Measurements from ENCODE around the gene PSMD8. TPM values are rescaled to one million over a fixed set of nuclear protein-coding genes. Genes with fewer than 3 reads are reported as not detected.
"Not testable (repeated sequence)": the region's sequence is repeated elsewhere in the genome, so short reads cannot be mapped to it uniquely, and the experiment has no call there.

The PSMD8 gene
- total RNA-seq, 1 experiment from 2014 or later, result 454 TPM

- no peak for DNase-seq (ENCODE audit: low read depth in 1 of 2, low spot score in 2 of 2)
- no peak overlapping the region for H3K27ac ChIP-seq
- H3K4me3 ChIP-seq, result no peak overlapping the region
Observed at GRCh38 chr19:38417544-38418506, 43.5 kb downstream of the PSMD8 start.

DNA sequence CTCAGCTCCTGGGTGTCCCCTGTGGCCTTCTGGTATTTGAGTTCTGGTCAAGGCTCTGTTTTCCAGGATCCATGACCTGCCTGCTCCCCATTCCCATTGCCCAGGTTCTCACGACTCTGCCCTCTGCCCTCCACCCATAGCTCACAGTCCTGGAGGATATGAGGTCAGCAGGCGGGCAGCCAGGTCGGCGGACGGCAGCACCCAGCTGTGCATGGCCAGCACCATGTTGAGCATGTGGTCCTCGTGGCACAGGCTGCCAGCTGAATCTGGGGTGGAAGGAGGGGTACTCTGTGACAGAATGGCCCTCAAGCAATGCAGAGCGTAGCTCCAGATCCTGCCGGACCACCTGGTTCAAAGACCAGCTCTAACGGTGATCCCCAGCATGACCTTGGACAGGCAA, 46.6 kb downstream of the PSMD8 start:
- no peaks in the 10 kb centered on the region for H3K4me1 ChIP-seq (replicated peaks)
- DNase-seq (ENCODE audit: low read depth in 1 of 2, low spot score in 2 of 2), result no peak
- no peaks in the 10 kb centered on the region for H3K36me3 ChIP-seq
- peaks cover 28% of the 10 kb centered on the region; the same call in 1 of the 2 replicates for H3K27me3 ChIP-seq (replicated peaks)
- no peak overlapping the region for H3K4me3 ChIP-seq
- no peaks in the 10 kb centered on the region for H3K9me3 ChIP-seq (replicated peaks)
- no peak overlapping the region for H3K27ac ChIP-seq

More at GRCh38 chr19:38417544-38418506, 43.5 kb downstream of the PSMD8 start:
- no peaks in the 10 kb centered on the region for H3K4me1 ChIP-seq (replicated peaks)
- no peaks in the 10 kb centered on the region for H3K36me3 ChIP-seq
- H3K9me3 ChIP-seq (replicated peaks), result no peaks in the 10 kb centered on the region
- H3K27me3 ChIP-seq (replicated peaks), result peaks cover 18% of the 10 kb centered on the region; the same call in 1 of the 2 replicates

DNA sequence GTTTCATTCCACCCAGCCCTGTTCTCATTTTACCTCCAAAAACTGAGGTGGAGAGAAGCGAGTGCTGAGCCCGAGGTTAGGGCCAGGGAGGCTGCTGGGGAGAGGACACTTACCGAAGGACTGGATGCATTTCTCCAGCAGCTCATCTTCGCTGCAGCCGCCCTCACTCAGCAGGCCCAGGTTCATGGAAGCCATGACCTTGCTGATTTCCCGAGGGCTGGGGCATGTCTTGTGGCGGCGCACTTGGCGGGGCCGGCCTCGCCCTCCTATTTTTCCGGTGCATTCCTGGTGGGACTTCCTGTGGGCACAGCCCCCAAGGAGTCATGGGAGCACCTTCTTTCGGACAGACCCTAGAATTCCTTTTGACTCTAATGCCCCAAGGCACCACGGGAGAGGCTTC, 47.5 kb downstream of the PSMD8 start:
- Histone ChIP-seq H3K9me3 (replicated peaks) (no peaks in the 10 kb centered on the region), H3K27me3 (replicated peaks) (peaks cover 28% of the 10 kb centered on the region; the same call in 1 of the 2 replicates), H3K36me3 (no peaks in the 10 kb centered on the region), H3K27ac (no peak overlapping the region), H3K4me1 (replicated peaks) (no peaks in the 10 kb centered on the region), H3K4me3 (no peak overlapping the region)
- no peak for DNase-seq (ENCODE audit: low read depth in 1 of 2, low spot score in 2 of 2)

DNA sequence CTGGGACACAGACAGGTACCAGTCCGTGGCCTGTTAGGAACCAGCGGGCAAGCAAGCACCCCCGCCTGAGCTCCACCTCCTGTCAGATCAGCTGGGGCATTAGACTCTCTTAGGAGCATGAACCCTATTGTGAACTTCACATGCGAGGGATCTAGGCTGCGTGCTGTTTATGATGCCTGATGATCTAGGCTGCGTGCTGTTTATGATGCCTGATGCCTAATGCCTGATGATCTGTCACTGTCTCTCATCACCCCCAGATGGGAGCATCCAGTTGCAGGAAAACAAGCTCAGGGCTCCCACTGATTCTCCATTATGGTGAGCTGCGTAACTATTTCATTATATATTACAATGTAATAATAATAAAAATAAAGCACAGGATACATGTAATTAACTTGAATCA, 48.1 kb downstream of the PSMD8 start:
- Histone ChIP-seq H3K9me3 (replicated peaks) (no peaks in the 10 kb centered on the region), H3K4me3 (no peak overlapping the region), H3K27me3 (replicated peaks) (peaks cover 29% of the 10 kb centered on the region; the same call in 1 of the 2 replicates), H3K36me3 (no peaks in the 10 kb centered on the region), H3K4me1 (replicated peaks) (no peaks in the 10 kb centered on the region), H3K27ac (no peak overlapping the region)
- DNase-seq (ENCODE audit: low read depth in 1 of 2, low spot score in 2 of 2), result no peak

DNA sequence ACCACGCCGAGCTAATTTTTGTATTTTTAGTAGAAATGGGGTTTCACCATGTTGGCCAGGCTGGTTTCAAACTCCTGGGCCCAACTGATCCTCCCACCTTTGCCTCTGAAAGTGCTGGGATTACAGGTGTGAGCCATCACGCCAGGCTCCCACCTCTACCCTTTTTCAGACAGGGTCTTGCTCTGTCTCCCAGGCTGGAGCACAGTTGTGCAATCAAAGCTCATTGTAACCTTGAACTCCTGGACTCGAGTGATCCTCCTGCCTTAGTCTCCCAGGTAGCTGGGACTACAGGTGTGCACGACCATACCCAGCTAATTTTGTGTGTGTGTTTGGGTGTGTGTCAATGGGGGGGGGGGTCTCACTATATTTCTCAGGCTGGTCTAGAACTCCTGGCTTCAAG, 49.9 kb downstream of the PSMD8 start:
- no peaks in the 10 kb centered on the region for H3K9me3 ChIP-seq (replicated peaks)
- H3K27me3 ChIP-seq (replicated peaks), result peaks cover 28% of the 10 kb centered on the region
- no peak overlapping the region for H3K27ac ChIP-seq
- H3K4me3 ChIP-seq, result no peak overlapping the region
- DNase-seq (ENCODE audit: low read depth in 1 of 2, low spot score in 2 of 2), result no peak
- no peaks in the 10 kb centered on the region for H3K4me1 ChIP-seq (replicated peaks)
- no peaks in the 10 kb centered on the region for H3K36me3 ChIP-seq

DNA sequence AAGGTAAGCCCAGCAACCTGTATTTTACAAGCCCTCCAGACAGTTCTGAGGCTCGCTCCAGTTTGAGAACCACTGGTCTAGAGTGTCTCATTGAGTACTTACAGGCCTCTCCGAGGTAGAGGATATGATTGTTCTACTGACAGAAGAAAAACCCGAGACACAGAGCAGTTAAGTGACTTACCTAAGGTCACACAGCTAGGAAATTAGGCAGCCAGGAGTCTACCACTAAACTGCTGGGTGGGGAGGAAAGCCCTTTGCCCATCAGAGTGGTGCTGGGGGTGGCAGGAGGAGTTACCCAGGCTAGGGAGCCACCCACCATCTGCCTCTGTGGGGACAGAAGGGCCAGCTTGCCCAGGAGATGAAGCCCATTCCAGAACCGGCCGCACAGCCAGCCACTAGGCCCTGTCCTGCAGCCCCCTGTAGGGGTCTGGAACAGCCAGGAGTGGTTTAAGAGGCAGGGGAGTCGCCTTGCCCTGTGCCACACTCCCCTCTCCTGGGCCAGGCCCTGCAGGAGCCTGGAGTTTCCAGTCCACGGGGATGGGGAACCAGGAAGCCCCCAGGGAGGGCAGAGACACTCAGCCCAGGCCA, 50.9 kb downstream of the PSMD8 start:
- no peaks in the 10 kb centered on the region for H3K4me1 ChIP-seq (replicated peaks)
- peaks cover 36% of the 10 kb centered on the region for H3K27me3 ChIP-seq (replicated peaks)
- no peak overlapping the region for H3K27ac ChIP-seq
- H3K9me3 ChIP-seq (replicated peaks), result no peaks in the 10 kb centered on the region
- no peak overlapping the region for H3K4me3 ChIP-seq
- no peaks in the 10 kb centered on the region for H3K36me3 ChIP-seq
- DNase-seq (ENCODE audit: low read depth in 1 of 2, low spot score in 2 of 2), result no peak

GRCh38 chr19:38425810-38426466, 51.6 kb downstream of the PSMD8 start, which contains the start of gene RASGRP4:
RASGRP4 (minus strand) TSS chr19:38426219; CDS start chr19:38426091, 128 bp downstream.
- DNase-seq (ENCODE audit: low read depth in 1 of 2, low spot score in 2 of 2), result no peak
- no peaks in the 10 kb centered on the region for H3K9me3 ChIP-seq (replicated peaks)
- H3K4me1 ChIP-seq (replicated peaks), result no peaks in the 10 kb centered on the region
- no peak within 1 kb of the TSS for H3K4me3 ChIP-seq
- peaks cover 37% of the 10 kb centered on the region for H3K27me3 ChIP-seq (replicated peaks)
- no peaks in the 10 kb centered on the region for H3K36me3 ChIP-seq
- H3K27ac ChIP-seq, result no peak within 1 kb of the TSS

DNA sequence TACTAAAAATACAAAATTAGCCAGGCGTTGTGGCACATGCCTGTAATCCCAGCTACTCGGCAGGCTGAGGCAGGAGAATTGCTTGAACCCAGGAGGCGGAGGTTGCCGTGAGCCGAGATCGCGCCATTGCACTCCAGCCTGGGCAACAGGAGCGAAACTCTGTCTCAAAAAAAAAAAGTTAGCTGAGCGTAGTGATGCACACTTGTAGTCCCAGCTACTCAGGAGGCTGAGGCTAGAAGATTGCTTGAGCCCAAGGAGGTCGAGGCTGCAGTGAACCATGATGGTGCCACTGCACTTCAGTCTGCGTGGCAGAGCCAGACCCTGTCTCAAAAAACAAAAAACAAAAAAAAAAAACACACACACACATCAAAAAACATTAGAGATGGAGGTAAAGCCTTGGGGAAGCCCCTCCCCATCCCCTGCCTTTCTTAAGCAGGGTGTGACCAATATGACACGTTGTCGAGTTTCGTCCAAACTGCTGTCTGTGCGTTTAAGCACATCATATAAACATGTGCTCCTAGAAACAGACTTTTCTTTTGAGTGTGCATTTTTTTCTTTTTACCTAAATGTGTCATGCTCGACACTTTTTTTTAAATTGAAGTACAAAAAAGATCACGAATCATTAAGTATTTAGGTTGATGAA, 52.8 kb downstream of the PSMD8 start:
- H3K4me3 ChIP-seq; H3K4me1 ChIP-seq (replicated peaks); H3K27ac ChIP-seq; H3K36me3 ChIP-seq; H3K9me3 ChIP-seq (replicated peaks); DNase-seq (ENCODE audit: low read depth in 1 of 2, low spot score in 2 of 2): not testable (repeated sequence)
- H3K27me3 ChIP-seq (replicated peaks), result peaks cover 41% of the 10 kb centered on the region

DNA sequence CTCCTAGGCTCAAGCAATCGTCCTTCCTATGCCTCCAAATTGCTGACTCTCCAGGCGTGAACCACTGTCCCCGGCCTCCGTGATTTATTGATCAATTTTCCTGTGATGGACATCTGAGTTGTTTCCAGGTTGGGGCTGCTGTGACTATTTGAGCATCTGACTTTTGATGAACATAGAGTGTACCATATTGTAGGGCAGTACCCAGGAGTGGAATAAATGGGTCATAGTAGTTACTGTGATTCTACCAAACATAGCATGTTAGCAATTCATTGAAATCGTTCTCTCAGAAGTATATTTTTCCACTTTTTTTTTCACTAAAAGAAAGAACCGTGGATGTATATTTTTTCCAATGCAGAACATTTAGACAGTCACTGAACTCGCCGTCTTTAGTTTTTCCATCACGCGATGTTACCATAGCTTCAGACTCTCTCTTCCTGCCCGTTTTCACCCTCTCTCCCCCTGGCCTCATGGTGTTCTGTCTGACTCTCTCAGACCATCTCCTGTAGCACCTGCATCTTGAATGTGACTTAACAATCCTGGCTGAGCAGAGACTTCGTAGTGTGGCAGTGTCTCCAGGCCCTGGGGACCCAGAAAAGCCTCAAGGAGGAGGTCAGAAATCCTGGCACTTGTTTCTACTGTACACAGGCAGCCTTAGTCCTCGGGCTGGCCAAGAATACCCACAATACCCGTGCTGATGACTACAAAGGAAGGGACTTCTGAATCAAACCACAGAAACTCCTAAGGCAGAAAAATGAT, 54.9 kb downstream of the PSMD8 start:
- no peak overlapping the region for H3K27ac ChIP-seq

DNA sequence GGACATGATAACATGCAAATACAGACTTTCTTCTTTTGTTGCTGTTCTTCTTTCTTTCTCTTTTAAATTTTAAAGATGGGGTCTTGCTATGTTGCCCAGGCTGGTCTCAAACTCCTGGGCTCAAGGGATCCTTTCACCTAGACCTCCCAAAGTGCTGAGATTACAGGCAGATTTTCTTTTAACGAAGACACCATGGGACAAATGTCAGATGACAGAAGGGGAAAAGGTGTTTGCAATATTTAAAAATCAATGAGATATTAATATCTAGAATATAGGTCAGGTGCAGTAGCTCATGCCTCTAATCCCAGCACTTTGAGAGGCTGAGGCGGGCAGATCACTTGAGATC, 55.4 kb downstream of the PSMD8 start:
- peaks cover 36% of the 10 kb centered on the region for H3K27me3 ChIP-seq (replicated peaks)
- DNase-seq (ENCODE audit: low read depth in 1 of 2, low spot score in 2 of 2), result no peak
- no peaks in the 10 kb centered on the region for H3K9me3 ChIP-seq (replicated peaks)
- no peaks in the 10 kb centered on the region for H3K4me1 ChIP-seq (replicated peaks)
- H3K27ac ChIP-seq, result no peak overlapping the region
- H3K36me3 ChIP-seq, result no peaks in the 10 kb centered on the region
- no peak overlapping the region for H3K4me3 ChIP-seq

More for the DNA sequence above, 54.9 kb downstream of the PSMD8 start:
- Histone ChIP-seq H3K27me3 (replicated peaks) (peaks cover 37% of the 10 kb centered on the region), H3K36me3 (no peaks in the 10 kb centered on the region), H3K4me3 (no peak overlapping the region), H3K4me1 (replicated peaks) (no peaks in the 10 kb centered on the region), H3K9me3 (replicated peaks) (no peaks in the 10 kb centered on the region)
- DNase-seq (ENCODE audit: low read depth in 1 of 2, low spot score in 2 of 2), result no peak

DNA sequence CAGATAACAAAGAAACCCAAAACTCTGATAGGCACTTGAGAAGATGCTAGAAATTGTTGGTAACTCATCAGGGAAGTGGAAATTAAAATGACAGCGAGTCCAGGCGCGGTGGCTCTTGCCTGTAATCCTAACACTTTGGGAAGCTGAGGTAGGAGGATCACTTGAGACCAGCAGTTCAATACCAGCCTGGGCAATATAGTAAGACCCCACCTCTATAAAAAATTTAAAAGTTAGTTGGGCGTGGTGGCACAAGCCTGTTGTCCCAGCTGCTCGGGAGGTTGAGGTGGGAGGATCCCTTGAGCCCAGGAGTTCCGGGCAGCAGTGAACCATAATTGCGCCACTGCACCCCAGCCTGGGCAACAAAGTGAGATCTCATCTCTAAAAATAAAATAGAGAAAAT, 56.6 kb downstream of the PSMD8 start:
- no peak overlapping the region for H3K4me3 ChIP-seq
- H3K4me1 ChIP-seq (replicated peaks), result no peaks in the 10 kb centered on the region
- no peak overlapping the region for H3K27ac ChIP-seq
- DNase-seq (ENCODE audit: low read depth in 1 of 2, low spot score in 2 of 2), result no peak
- H3K27me3 ChIP-seq (replicated peaks), result peaks cover 39% of the 10 kb centered on the region
- H3K9me3 ChIP-seq (replicated peaks), result no peaks in the 10 kb centered on the region
- H3K36me3 ChIP-seq, result no peaks in the 10 kb centered on the region

DNA sequence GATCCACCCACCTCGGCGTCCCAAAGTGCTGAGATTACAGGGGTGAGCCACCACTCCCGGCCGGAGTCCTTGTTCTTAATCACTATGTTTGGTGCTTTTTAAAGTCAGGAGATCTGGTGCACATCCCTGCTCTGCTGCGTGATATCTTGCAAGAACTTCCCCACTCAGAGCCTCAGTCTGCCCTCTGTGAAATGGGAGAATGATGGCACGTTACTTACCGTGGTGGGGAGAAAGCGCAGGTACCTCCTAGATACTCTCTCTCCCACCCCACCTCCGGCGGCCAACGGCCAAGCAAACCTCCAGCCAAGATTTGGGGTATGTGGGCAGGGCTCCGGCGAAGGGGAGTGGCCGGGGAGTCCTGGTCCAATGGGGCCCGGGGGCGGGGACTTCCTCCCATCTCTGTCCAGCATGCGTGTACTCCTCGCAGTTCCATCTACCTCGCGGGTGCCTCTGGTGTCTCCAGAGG, 58.9 kb downstream of the PSMD8 start, which contains the start of gene RYR1:
RYR1 (plus strand) TSS at position 424 of the 466 bp plus-strand sequence. CDS start 139 bp downstream, outside the sequence.
- Histone ChIP-seq H3K4me1 (replicated peaks) (no peaks in the 10 kb centered on the region), H3K27me3 (replicated peaks) (peaks cover 33% of the 10 kb centered on the region), H3K9me3 (replicated peaks) (no peaks in the 10 kb centered on the region), H3K27ac (no peak within 1 kb of the TSS), H3K36me3 (no peaks in the 10 kb centered on the region), H3K4me3 (no peak within 1 kb of the TSS)
- no peak for DNase-seq (ENCODE audit: low read depth in 1 of 2, low spot score in 2 of 2)

Data from SJSA1 (cell line).